ENCODE data around the gene GRID1.

Gene GRID1

DNA sequence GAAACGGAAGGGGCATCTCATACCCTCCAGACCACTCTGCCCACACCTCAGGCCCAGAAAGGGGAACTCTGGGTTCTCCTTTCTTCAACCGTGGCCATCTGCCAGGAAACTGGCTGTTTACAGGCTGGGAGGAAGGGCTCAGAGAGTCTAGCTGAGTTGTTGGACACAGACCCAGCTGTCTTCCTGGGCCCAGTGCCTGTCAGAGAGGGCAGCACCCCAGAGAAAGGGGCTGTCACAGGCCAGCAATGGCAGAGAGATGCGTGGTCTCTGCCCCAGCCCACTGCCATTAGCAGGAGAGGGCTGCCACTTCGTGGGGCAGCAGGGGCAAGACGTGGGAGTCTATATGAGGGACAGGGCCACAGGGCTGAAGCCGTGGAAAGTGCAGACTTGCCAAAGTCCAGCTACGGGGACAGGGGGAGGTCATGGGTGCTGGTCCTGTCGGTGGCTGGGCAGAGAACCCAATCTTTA, 11.0 kb downstream of the GRID1 start:
- no peak for DNase-seq (ENCODE audit: low read depth in 1 of 2, low spot score in 1 of 2)

DNA sequence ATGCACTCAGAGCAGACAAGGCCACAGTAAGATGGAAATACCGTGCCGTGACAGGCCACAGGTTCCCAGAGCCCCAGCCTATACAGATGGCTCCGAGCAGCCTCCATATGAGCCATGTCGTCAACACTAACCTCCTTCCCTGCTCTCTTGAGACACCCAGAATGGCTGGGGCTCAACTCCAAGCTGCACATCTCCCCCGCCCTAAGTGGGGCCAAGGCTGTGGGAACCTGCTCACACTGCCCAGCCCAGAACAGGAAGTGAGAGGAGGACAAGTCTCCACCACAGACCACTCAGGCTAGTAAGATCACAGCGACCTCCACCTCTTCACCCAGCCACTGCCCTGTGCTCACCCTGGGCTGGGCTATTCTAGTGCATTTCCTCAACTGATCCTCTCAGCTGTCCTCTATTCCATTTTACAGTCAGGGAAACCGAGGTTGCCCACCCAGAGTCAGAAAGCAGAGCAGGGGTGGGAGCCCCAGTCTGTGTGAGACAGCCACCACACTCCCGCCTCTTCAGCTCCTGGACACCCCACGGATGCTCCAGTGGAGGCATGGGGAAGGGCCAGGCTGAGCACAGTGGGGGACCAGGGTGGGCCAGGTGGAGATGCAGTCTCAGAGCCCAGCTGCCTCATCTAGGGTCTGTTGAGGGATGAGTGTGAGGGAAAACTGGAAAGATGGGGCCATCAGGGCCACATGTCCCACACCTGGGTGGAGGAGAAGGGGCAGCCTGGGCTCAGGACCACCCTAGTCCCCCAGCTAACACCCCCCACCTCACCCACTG, 11.6 kb downstream of the GRID1 start:
- no peak for DNase-seq (ENCODE audit: low read depth in 1 of 2, low spot score in 1 of 2)

DNA sequence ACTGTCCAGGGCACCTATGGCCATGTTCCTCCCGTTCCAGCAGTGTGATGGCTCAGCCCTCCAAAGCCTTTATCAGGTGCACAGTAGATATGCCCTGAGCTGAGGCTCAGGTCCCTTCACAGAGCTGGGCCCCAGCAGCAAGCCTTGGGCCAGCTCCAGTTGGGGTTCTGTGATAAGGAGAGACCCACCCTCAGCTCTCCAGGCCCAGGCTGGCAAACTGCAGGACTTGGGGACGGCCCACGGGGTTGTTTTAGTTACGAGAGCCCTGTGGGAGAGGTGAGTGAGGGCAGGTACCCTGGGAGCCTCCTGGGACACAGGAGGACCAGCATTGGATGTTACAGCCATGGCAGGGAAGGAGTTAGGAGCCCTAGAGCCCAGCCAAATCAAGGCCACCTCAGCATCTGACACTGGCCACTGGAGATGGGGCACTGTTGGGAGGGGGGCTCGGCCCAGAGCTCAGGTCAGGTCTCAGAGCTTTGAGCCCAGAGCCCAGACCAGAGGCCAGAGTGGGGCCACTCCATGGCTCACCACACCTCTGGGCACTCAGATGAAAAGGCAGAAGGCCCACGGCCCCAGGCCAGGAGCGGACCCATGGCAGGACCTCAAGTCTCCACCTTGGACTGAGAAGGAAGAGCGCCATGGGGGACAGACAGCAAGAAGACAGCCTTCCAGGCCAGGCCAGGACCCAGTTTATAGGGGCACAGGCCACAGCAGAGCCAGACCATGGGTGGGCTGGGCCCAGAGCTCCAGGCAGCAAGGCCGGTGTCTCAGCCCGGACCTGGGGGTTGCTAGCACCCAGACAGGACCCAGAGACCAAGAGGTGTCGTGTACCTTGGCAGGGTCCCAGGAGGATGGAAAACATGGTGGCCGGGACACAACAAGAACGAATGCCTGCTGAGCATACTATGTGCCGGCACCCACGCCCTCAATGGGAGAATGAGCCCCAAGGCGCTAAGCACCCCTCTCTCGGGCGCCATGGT, 12.8 kb downstream of the GRID1 start:
- DNase-seq (ENCODE audit: low read depth in 1 of 2, low spot score in 1 of 2), result no peak

DNA sequence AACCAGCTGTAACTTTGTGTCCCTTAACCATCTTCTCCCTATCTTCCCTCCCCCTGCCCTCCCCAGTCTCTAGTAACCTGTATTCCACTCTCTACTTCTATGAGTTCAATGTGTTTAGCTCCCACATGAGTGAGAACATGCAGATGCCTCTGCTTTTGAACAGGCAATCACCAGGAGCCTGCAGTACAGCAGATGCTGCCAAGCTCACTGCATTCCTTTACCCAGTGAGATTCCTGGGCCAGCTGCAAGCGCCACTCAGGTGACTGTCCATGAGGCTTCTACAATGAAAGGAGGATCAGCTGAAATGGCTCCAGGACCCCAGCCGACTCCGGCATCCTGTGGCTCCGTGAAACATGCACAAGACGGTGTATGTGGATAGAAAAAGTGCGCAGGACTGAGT, 15.7 kb downstream of the GRID1 start:
- no peak for DNase-seq (ENCODE audit: low read depth in 1 of 2, low spot score in 1 of 2)

DNA sequence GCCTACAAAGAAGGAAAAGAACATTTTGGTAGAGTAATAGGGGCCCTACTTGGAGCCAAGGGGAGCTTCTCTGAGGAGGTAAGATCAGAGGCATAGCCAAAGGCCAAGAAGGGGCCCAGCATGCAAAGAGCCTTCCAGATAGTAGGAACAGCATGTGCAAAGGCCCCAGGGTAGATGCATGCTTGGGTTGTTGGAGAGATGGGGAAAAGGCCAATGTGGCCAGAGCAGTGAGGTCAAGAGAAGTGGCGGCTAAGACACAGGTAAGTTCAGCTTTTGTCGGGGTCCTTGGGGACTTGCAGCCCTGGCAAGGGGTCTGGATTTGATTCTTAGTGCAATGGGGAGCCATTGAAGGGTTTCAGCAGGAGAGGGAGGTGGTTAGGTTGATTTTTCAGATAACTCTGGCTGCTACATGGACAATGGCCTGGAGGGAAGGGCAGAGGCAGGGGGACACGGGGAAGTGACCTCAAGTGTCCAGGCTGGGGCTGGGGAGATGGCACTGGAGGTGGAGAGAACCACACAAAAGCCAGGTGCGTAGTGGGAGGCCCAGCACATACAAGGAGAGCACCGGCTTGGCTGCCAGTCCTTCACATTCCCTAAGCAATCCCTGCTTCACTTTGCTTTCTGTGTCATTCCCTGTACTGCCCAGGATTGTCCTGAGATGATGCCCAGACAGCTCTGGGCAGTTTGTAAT, 16.5 kb downstream of the GRID1 start:
- DNase-seq (ENCODE audit: low read depth in 1 of 2, low spot score in 1 of 2), result no peak

DNA sequence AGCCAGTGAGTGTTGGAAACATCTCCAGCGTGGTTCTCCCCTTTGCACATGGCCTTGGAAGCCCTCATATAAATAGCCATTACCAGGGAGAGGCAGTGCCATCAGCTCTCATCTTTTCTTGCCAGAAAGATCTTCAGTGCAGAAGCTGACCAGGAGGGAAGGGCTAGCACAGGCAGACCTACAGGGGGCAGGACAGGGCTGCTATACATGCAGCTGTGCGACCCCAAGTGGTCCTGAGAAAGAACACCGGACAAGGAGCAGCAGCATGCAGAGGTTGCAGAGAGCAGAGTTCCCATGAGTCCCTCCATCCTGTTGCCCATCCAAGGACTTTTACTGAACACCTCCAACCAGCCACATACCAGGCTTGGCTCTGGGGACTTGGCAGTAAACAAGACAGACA, 17.1 kb downstream of the GRID1 start:
- no peak for DNase-seq (ENCODE audit: low read depth in 1 of 2, low spot score in 1 of 2)

DNA sequence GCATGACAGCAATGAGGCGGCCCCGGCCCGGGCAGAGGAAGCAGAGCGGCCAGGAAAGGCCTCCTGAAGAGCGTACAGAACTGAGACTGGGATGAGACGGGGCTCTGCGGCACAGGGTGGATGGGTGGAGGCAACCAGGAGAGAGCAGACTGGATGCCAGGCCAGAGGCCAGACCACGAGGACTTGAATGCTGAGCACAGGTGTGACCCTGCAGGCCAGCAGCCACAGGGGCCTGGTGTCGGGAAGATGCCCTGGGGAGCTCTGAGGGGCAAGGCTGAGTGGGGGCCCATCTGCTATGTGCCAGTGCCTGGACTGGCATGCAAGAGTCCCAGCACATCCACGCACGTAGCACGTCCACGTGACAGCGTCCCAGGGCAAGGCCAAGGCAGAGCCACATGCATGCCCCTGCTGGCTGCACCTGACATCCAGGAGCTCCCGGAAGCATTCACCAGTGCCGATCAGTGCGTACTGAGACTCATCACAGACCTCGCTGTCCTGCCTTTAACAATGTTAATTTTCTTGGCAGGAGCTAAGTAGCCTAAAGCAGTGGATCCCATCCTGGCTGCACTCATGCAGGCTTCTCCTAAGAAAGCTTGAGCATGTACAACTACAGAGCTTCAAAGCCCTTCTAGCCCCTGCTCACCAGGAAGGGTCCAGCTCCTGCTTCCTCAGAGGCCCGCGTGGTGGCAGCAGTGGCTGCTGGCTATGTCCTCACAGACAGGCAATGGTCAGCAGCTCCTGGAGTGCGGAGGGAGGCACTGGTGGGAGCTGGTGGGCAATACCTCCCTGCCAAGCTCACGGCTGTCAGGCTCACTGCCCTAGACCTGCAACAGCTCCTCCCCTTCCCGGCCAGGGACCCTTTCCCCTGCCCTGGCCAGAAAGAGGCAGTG, 18.0 kb downstream of the GRID1 start:
- DNase-seq (ENCODE audit: low read depth in 1 of 2, low spot score in 1 of 2), result no peak

DNA sequence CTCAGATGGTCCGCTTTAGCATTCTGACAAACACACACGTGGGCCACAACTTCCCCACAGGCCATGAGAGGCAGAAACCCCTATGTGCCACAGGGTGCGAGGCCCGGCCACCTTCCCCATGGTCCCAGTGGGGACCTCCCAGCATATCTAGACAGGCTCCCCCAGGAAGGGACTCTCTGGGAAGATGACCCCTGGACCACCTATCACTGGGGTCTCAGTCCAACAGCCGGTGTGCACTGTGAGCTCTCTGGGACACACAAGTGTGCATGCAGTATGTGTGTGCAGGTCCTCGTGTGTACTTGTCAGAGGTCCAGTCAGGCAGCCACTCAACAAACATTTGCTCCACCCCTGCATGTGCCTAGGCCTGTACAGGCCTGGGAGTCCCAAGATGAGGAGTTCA, 18.7 kb downstream of the GRID1 start:
- no peak for DNase-seq (ENCODE audit: low read depth in 1 of 2, low spot score in 1 of 2)

DNA sequence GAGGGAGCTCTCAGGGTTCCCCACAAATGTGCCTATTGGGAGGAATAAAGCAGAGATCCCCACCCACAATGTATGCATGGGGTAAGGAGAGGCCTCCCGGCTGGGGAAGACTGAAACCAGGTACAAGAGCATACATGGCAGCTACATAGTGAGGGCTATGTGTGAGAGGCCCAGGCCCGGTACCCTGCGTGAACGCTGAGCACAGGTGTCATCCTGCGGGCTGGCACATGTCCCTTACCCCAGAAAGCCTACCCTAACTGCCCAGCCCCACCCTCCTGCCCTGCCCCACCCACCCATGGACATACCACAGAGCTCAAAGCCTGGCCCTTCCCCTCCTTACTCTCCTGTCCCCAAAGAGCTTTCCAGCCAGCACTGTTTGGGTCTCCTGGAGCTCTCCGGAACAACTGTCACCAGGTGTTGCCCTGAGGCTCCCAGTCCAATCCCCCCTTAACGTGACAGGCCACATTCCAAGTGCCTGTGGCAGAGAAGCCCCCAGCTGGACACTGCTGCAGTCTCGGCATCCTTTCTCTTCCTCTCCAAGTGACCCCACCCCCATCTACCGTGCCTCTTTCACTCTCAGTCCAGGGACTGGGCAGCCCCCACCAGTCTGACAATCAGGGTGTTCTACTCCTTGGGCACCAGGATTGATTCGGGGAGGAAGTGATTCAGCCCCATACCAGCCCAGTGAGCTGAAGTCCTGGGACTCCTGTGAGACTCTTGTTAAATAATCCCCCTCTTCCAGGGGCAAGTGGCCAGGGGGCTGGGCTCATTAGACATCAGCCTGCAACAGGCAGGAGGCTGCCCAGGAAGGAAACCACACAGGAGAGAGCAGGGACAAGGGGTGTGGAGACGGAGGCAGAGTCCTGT, 19.6 kb downstream of the GRID1 start:
- no peak for DNase-seq (ENCODE audit: low read depth in 1 of 2, low spot score in 1 of 2)

DNA sequence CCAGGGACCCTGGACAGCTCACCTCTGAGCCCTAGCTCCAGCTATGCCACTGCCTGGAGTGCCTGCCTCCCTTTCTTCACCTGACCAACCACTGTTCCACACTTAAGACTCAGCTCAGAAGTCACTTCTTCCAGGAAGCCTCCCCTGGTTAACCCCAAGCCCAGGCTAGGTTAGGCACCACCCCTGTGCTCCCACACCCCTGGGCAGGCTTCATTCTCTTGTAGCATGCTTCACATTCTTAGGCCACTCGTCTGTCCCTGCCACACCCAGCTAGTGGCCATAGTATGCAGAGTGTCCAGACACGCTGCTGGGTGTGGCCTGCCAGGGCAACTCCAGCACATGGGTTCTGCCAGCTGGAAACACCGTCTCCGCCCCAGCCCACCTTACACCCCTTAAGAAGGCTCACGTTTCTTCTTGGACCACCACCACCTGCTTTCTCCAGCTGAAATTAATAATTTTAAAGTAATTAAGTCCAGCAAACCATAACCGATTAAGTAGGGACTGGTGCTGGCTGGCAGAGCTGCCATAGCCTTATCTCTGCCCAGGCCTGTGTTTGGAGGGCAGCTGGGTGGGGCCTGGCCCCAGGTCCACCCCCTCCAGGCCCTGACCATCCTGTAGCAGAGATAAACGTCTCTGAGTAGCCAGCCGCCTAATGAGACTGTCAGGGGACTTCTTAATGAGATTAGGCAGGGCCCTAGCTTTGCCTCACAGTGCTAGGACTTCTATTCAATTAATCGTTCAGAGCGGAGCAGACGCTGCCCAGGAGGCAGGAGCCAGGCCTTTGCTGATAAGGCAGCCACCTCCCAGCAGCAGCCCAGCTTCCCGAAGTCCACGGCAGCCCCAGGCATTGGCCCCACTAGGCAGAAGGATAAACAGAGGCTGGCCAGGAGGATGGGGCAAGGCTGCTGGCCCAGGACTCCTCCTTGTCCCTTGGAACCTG, 20.5 kb downstream of the GRID1 start:
- no peak for DNase-seq (ENCODE audit: low read depth in 1 of 2, low spot score in 1 of 2)

DNA sequence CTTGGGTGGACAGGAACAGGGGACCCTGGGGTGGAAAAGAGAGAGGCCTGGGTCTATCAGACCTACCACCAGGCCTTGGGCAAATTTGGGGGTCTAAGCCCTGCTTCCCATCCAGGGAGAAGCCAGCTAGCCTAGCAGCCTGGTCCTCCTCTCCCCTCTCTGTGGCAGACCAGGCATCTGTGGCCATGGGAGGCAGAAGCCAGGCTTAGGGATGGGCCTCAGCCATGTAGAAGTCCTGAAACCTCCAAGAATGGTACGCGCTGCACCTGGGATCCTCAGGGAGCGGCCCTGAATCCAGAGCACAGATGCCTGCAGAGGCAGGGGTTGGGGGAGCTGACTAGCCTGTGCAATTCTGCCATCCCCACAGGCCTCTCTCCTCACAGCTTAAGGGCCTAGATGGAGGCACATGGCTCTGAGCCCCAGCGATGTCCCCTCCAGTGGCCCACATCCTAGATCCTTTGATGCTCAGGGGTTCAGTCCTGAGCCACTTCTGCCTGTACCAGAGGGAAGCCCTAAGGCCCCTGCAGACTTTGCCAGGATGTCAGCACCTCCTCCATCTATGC, 21.2 kb downstream of the GRID1 start:
- no peak for DNase-seq (ENCODE audit: low read depth in 1 of 2, low spot score in 1 of 2)

DNA sequence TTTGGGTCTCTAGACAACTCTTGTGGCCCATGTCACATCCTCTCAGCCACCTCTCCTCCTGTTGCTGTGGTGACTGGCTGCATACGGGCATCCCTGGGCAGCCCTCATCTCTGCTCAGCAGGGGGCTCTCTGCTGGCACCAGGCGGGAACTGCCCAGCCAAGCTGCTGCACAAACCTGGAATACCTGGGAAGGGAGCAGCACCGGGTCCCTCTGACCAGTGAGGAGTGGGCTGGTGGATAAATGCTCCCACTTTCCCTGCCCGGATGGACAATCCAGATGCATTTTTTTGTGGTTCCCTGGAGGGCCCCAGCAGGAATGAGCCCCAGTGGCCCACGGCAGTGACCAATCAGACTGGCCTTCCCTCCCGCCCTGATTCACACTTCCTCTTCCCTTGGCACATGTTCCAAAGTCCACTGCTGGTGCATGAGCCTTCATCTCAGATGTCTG, 21.9 kb downstream of the GRID1 start:
- no peak for DNase-seq (ENCODE audit: low read depth in 1 of 2, low spot score in 1 of 2)

DNA sequence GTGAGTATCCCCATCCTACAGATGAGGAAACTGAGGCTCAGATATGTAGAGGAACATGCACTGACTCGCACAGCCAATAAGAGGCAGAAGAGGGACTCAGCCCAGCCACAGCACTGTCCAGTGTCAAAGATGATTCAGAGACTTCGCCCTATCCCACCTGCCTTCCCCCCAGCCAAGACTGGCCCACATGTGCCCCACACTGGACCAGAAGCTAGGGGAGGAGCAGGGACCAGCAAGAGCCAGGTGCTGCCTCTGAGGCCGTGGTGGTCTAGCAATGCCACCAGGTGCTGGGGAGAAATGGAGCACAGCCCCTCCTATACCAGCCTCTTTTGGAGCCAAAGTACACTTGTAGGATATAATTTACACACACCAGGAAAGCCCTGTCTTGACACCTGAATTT, 22.3 kb downstream of the GRID1 start:
- no peak for DNase-seq (ENCODE audit: low read depth in 1 of 2, low spot score in 1 of 2)

DNA sequence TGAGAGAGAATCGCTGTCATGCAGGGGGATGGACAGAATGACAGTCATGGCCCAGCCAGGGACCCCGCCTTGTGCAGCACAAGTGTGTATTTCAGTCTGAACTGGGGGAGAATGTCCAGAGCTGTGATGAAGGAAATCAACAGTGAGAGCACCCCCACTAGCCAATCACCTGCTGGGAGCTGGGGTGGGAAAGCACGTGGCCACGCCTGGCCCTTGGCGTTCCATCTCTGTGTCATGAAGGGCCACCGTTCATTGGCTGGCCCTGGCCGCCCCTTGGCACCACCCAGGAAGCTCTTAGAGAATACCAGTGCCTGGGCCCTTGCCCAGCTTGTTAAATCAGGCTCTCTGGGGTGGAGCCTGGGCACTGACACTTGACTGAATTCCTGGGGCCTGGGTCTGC, 22.8 kb downstream of the GRID1 start:
- DNase-seq (ENCODE audit: low read depth in 1 of 2, low spot score in 1 of 2), result no peak

DNA sequence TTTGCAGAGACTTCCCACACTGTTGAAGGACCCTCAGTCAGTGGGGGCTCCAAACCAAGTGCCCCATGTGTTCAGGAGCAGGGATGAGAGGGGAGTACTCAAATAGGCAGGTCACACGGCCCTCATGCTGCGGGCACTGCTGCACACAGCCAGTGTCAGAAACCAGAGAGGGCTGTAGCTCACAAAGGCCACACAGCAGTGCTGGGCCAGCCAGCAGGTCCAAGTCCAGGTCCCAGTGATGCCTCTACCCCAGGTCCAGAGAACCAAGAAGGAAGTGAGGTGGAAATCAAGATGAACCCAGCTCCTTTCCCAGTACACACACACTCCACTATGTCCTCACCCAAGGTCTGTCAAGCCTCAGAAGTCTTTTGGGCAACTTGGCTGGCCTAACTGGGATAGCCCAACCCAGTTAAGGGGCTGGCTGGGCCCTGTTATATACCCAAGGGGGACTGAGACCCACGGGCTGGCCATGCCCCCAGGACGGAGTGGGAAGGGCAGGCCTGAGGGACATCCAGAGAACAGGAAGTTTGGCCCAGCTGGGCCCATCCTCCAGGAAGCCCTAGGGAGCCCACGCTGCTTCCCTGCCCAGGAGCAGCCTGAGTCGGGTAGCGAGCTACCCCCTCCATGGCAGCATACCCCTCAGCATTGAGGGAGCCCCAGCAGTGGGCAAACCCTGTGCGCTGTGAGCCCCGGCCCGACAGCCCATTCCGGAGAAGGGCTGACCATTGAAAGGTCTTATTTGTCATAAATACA, 24.3 kb downstream of the GRID1 start:
- no peak for DNase-seq (ENCODE audit: low read depth in 1 of 2, low spot score in 1 of 2)

DNA sequence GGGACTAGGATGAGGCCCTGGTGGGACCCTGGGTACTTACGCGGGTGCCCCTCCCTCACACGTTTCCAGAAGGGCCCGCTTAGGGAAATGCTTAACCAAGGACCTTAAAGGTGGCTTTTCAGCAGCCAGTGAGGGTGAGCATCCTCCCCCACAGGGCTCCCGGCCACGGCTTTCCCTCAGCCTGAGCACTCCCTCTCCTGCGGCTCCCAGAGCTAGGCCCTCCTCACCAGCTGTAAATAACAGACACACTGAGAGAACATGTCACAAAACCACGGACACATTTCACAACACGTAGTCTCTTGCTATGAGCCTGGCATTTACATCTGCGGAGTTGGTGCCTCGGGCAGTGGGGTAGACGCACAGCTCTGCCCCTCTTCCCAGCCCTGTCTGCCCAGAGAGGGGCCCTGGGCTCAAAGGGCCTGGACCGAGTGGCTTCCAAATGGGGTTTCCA, 25.2 kb downstream of the GRID1 start:
- DNase-seq (ENCODE audit: low read depth in 1 of 2, low spot score in 1 of 2), result no peak

DNA sequence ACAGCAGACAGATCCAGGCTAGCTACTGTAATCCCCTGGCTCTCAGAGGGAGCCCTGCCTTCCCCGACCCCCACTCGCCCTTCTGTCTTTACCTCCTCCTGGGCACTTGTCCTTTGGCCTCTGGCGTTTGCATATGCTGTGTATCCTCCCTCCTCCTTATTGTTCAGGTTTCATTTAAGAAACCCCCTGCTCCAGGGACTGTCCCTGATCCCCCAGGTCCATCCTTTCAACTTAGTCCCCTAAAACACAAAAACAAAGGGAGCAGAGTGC, 25.7 kb downstream of the GRID1 start:
- no peak for DNase-seq (ENCODE audit: low read depth in 1 of 2, low spot score in 1 of 2)
